ENCODE measurements around the gene TEX51.

TEX51 gene

DNA sequence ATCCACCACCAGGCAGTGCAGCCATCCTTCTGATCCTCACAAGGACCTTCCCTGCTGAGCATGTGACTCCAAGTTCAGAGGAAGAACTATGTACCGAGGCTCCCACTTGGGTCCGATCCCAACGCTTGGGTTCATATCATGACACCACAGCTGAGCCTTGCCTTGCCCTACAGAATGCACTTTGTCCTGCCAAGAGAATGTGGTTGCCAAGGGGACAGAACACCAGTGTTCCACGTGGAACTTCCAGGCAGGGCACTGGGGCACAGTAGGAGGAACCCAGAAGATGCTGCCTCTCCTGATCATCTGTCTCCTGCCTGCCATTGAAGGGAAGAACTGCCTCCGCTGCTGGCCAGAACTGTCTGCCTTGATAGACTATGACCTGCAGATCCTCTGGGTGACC lies at the start of gene TEX51:
Gene TEX51 (plus strand): TSS at position 255 of the 400 bp plus-strand sequence. CDS start 29 bp downstream, at position 284.
- DNase-seq = no peak

DNA sequence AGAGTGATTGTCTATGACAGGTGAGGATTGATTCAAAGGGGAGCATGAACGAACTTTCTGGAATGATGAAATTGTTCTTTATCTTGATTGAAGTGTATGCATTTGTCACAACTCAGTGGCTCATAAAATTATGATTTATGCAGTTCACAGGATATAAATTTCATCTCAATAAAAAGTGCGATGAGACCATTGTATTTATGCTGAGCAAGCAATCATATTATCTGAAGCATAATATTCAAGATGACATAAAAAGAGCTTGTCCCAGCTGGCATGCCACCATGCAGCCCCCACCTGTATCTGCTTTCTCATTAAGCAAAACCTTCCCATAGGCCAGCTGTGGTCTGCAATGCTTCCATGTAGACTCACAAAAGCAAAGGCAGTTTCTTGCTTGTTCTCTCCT lies 49.6 kb upstream of the TEX51 start:
- no peak for DNase-seq

- DNase-seq = no peak
Measured at GRCh38 chr2:126849486-126849885, 49.2 kb upstream of the TEX51 start.

DNA sequence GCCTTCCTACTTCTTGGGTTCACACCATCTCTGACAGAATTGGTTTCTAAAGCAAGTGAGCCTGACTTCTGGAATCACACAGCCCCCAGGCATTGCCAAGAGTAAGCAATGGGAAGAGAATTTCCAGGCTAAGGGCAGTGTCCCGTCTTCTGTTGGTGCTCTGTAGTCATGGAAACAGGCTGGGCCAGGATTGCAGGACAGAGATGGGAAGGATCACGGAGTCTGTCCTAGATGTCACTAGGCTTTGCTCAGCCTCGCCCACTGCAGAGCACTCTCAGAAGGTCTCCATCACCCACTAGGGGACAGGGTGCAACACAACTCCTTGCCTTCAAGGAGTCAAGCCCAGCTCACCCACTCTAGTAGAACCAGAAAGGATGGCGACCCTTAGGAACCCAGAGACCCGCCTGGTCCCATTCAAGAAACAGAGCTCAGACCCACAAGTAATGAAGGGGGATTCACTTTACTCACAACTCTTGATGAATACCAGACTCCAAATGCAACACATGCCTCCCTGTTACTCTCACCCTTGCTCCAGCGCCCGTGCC lies 48.6 kb upstream of the TEX51 start:
- DNase-seq = no peak

DNA sequence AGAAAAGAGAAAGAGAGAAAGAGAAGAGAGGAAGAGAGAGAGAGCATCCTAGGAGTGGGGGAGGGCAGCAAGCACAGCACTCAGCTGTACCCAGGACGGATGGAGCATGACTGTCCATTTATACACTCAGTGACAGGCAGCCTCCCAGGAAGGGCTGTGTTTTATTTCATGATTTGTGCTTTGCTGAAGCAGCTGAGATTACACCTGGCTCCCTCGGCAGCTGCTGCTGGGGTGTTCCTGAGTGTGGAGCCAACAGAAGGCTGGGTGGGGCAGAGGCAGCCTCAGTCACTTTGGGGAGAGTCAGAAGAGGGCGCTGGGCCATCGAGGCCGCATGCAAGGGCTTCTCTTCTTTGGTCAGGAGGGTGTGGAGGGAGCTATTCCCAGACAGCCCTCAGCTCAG lies 47.8 kb upstream of the TEX51 start:
- no peak for DNase-seq

DNA sequence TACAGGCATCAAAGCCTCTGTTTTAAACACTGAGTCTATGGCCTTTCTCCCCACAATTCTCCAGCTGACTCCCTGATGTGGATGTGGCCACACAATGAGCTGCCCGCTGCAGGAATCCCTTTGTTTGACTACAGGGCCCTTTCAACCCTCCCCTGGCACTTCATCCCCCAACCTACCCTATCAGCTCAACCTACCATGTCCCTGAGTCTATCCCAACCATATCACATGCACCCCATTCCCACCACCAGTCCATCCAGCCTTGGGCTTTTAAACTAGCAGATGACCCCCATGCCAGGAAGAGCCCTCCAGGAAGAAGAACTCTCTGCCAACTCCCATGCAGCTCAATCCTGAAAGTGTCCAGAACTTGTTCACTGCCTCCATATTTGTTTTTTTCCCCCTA lies 46.9 kb upstream of the TEX51 start:
- DNase-seq = no peak

GRCh38 chr2:126852361-126852760 lies 46.3 kb upstream of the TEX51 start:
- DNase-seq = no peak

- DNase-seq = no peak
Measured at GRCh38 chr2:126855606-126856005, 43.1 kb upstream of the TEX51 start.

DNA sequence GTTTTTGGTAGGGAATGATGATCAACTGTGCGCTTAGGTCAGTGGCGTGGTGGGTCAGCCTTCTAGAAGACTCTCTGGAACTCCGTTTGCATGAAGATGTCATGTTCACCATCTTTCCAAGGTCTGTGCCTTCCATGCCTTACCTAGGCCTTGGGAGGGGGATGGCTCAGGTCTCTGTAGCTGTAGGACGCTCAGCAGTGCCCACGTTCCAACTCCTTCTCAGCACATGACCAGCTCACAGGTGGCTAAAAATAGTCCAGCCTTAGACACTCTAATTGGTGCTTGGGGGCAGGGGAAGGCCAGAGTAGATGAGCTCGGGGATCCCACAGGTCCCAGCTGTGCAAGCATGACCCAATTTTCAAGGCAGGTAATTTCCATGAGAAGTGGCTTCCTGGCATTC lies 42.3 kb upstream of the TEX51 start:
- DNase-seq = no peak

GRCh38 chr2:126857502-126857901 lies 41.2 kb upstream of the TEX51 start:
- DNase-seq = no peak

DNA sequence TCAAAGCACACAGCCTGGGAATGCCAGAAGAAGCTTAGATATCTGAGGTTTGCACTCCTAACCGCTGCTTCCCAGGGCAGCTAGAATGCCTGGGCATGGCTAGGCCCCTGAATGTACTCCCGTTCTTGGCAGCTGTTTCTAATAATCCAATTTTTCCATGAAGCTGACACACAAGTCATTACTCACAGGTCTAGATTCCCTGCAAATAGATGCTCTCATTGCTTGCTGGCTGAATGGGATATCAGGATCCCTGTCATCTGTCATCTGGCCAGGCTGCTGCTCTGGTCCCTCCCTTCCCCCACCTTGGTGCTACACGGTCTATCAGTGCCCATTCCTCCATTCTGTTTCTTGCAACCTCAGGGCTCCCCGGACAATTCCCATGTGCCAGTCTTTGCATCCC lies 40.7 kb upstream of the TEX51 start:
- DNase-seq = no peak

GRCh38 chr2:126858436-126858835 lies 40.3 kb upstream of the TEX51 start:
- no peak for DNase-seq

GRCh38 chr2:126858991-126859390 lies 39.7 kb upstream of the TEX51 start:
- no peak for DNase-seq

- no peak for DNase-seq
Measured at GRCh38 chr2:126859631-126860030, 39.1 kb upstream of the TEX51 start.

GRCh38 chr2:126860385-126860784 lies 38.3 kb upstream of the TEX51 start:
- no peak for DNase-seq

- no peak for DNase-seq
Measured at GRCh38 chr2:126862730-126863129, 36.0 kb upstream of the TEX51 start.

- no peak for DNase-seq
Measured at GRCh38 chr2:126863336-126864015, 35.2 kb upstream of the TEX51 start.

DNA sequence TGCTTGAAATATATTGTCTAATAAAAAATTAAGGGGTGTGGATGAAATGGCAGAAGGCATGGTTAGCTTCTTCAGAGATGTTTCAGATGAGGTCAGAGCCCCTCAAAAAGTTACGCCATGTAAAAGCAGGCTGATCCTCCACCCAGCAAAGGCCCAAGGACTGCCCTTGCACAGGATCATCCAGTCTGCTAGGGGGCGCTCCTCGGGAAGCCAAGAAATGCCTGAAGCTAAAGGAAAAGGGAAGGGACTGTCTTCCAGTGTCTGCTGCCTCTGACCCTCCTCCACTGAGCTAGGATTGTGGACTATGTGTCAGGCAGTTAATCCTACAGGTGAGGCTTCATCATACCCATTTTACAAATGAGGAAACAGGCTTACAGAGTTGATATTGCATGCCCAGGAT lies 33.8 kb upstream of the TEX51 start:
- no peak for DNase-seq

GRCh38 chr2:126866451-126866850 lies 32.2 kb upstream of the TEX51 start:
- DNase-seq = no peak

- DNase-seq = no peak
Measured at GRCh38 chr2:126874961-126875360, 23.7 kb upstream of the TEX51 start.

GRCh38 chr2:126876631-126877030 lies 22.1 kb upstream of the TEX51 start:
- no peak for DNase-seq

GRCh38 chr2:126877041-126877440 lies 21.6 kb upstream of the TEX51 start:
- no peak for DNase-seq

DNA sequence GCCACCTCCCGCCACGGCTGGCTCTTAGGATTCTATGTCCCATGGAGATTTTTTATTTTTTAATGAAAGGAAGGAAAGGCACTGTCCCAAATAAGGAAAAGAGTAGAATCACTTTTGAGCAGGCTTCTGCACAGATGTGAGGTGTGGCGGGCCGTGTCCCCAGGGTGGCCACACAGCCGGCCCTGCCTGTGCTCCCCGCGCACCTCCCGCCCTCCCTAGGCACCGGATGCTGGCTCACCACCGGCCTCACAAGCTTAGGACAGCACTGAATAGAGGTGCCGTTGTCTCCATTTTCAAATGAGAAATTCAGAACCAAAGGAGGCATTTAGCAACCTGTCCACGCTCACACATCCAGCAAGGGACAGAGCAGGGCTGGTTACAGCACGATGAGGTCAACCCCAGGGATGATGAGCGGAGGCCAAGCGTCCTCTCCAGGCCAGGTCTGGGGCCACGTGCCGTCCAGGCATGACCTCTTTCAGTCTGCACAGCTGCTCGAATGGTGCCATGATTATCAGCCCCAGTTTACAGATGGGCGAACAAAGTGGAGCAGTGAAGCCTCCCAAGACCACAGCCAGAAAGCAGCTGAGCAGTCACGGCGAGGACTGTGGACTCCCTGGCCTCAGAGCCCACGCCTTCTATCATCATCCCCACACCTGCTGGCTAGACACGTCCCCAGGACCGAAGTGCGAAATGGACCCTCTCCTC lies 20.7 kb upstream of the TEX51 start:
- DNase-seq = no peak

DNA sequence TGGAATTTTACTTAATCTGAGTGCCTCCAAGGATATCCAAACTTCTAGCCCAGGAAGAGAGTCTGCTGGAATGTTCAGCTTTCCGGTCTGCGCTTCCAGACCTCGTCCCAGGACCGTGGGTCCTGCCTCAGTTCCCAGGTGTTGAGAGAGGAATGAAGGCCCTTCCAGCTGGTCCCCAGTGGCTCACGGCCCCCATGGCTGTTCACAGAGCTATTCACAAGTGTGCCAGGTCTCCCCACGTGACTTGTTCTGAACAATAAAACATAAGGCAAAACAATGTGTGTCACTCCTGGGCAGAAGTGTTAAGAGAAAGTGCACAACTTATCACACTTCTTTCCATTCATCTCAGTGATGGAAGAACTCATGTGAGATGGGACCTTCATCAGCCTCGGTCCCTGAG lies 20.1 kb upstream of the TEX51 start:
- DNase-seq = no peak
